Esophagus muscularis mucosa (tissue), 4 donors: ENCODE data around the gene AOAH. TPM values are rescaled to one million over a fixed set of nuclear protein-coding genes. Genes with fewer than 3 reads are reported as not detected.
A peak's percentile ranks its signal among the peaks of the same experiment; 100 is the strongest.

Experiments used
- DNase-seq: peaks from one replicate; pipeline ENCODE4 v3.0.0-alpha.2; 2017; ENCODE audit errors: extremely low spot score
- H3K27ac ChIP-seq, 4 donors: fragments of 200-600 bp; sonication (generic); replicated peaks in 1 of 4; 1 replicate in 3 of 4; 2 replicates in 1 of 4; pipeline ENCODE4 v1.5.1; 2016 to 2019; ENCODE audit warnings: mild to moderate bottlenecking in 1 of 4
- H3K27me3 ChIP-seq, 4 donors: fragments of 200-600 bp; sonication (generic); one replicate each; pipeline versions ENCODE4 v1.5.1 to v1.6.0; 2016 to 2019
- H3K36me3 ChIP-seq, 4 donors: fragments of 200-600 bp; sonication (generic); one replicate each; pipeline ENCODE4 v1.5.1; 2016 to 2019
- H3K4me1 ChIP-seq, 4 donors: fragments of 200-600 bp; sonication (generic); one replicate each; pipeline ENCODE4 v1.5.1; 2016 to 2019
- H3K4me3 ChIP-seq, 4 donors: fragments of 200-600 bp; sonication (generic); 1 replicate in 2 of 4; 2 replicates in 2 of 4; pipeline ENCODE4 v1.5.1; 2016 to 2019; ENCODE audit warnings: mild to moderate bottlenecking in 4 of 4, moderate library complexity in 1 of 4
- H3K9me3 ChIP-seq, 4 donors: fragments of 200-600 bp; sonication (generic); 1 replicate in 3 of 4; 2 replicates in 1 of 4; pipeline ENCODE4 v1.5.1; 2016 to 2019
- CTCF ChIP-seq, 3 experiments: fragments of 200-600 bp in 2 of 3; fragments of 450-650 bp in 1 of 3; sonication (generic) in 2 of 3; IDR thresholded peaks; one replicate each; pipeline ENCODE4 v1.5.1; 2017 to 2019; ENCODE audit warnings: antibody characterized with exemption in 3 of 3, mild to moderate bottlenecking in 2 of 3, moderate library complexity in 1 of 3
- EP300 ChIP-seq: sonication (generic); formaldehyde crosslinking; IDR thresholded peaks from one replicate; pipeline ENCODE4 v1.6.1; 2017; ENCODE audit warnings: antibody characterized with exemption
- POLR2A ChIP-seq: fragments of 450-650 bp; IDR thresholded peaks from one replicate; pipeline ENCODE4 v1.6.1; 2017; ENCODE audit warnings: antibody characterized with exemption, moderate library complexity, mild to moderate bottlenecking, low read depth
- POLR2AphosphoS5 ChIP-seq, 2 donors: sonication (generic); formaldehyde crosslinking; IDR thresholded peaks; one replicate each; pipeline ENCODE4 v1.6.1; 2017; ENCODE audit warnings: antibody characterized with exemption in 2 of 2
- WGBS: methylation state at CpG from one replicate; pipeline ENCODE4 v1.1.5; 2018; 5-methylcytosine and 5-hydroxymethylcytosine counted together
- intact Hi-C: fragments of 100-400 bp; cut with DNase I; formaldehyde crosslinking; loops from one replicate; pipeline ENCODE4 v1.15.1; 2023
- total RNA-seq, 4 donors: library from RNA; depleted of rRNA; stranded (reverse); fragments of >200 nt; gene quantifications; one replicate each; pipeline versions ENCODE4 v1.1.0 to v1.2.1, GENCODE V29; 2016

The AOAH gene
- total RNA-seq, 4 donors from 2014 or later, result 2.0 to 16.1 (median 4.5) TPM

GRCh38 chr7:36659638-36660341 is 64.5 kb downstream of the AOAH start:
- Histone ChIP-seq H3K27me3 (no peaks in the 10 kb centered on the region), H3K9me3 (no peaks in the 10 kb centered on the region), H3K4me3 (no peak overlapping the region), H3K36me3 (no peaks in the 10 kb centered on the region), H3K27ac (no peak overlapping the region), H3K4me1 (peaks cover 0 to 4% (median 0%) of the 10 kb centered on the region in 4 donors)
- TF ChIP-seq EP300 (no peak), CTCF (IDR thresholded peaks at IDR 0.05) (no peak), POLR2AphosphoS5 (IDR thresholded peaks at IDR 0.05) (no peak), POLR2A (no peak)
- 87% methylated on average over 13 of the region's 13 CpGs for WGBS
- DNase-seq, result peak; percentile 31
- intact Hi-C loops, result no loop called here

DNA sequence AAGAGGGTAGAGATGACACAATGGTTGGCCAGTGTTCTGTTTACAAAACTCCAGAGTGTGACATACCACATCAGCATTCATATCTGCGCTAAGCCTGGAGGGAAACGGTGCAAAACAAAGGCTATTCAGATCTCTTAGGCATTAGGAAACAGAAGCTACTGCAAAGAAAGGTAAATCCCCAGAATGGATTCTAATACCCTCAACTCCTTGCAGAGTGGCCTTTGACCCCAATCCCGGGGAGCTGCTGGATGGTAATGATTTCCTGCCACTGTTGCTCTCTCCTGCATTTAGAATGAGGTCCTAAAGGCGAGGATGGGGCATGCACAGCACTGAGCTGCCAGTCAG is 65.2 kb downstream of the AOAH start:
- no peaks in the 10 kb centered on the region for H3K27me3 ChIP-seq
- intact Hi-C loops, result no loop called here
- TF ChIP-seq POLR2AphosphoS5 (IDR thresholded peaks at IDR 0.05) (peak in 1 of 2 donors; percentile 13), POLR2A (no peak), CTCF (IDR thresholded peaks at IDR 0.05) (no peak), EP300 (no peak)
- H3K36me3 ChIP-seq, result no peaks in the 10 kb centered on the region
- DNase-seq, result no peak
- H3K4me1 ChIP-seq, result peaks cover 0 to 4% (median under 1%) of the 10 kb centered on the region in 4 donors
- 66% methylated on average over 4 of the region's 4 CpGs for WGBS
- no peak overlapping the region for H3K4me3 ChIP-seq
- H3K9me3 ChIP-seq, result no peaks in the 10 kb centered on the region
- H3K27ac ChIP-seq, result no peak overlapping the region

GRCh38 chr7:36658335-36659171 is 65.7 kb downstream of the AOAH start:
- WGBS, result 84% methylated on average over 8 of the region's 8 CpGs
- DNase-seq, result peak; percentile 90
- peaks cover 4 to 6% (median 5%) of the 10 kb centered on the region in 4 donors for H3K4me1 ChIP-seq
- H3K4me3 ChIP-seq, result no peak overlapping the region
- intact Hi-C loops, result no loop called here
- no peak overlapping the region for H3K27ac ChIP-seq
- no peaks in the 10 kb centered on the region for H3K36me3 ChIP-seq
- H3K9me3 ChIP-seq, result no peaks in the 10 kb centered on the region
- TF ChIP-seq EP300, result no peak
- TF ChIP-seq CTCF (IDR thresholded peaks at IDR 0.05), result no peak
- TF ChIP-seq POLR2A, result no peak
- no peak for TF ChIP-seq POLR2AphosphoS5 (IDR thresholded peaks at IDR 0.05)
- no peaks in the 10 kb centered on the region for H3K27me3 ChIP-seq

DNA sequence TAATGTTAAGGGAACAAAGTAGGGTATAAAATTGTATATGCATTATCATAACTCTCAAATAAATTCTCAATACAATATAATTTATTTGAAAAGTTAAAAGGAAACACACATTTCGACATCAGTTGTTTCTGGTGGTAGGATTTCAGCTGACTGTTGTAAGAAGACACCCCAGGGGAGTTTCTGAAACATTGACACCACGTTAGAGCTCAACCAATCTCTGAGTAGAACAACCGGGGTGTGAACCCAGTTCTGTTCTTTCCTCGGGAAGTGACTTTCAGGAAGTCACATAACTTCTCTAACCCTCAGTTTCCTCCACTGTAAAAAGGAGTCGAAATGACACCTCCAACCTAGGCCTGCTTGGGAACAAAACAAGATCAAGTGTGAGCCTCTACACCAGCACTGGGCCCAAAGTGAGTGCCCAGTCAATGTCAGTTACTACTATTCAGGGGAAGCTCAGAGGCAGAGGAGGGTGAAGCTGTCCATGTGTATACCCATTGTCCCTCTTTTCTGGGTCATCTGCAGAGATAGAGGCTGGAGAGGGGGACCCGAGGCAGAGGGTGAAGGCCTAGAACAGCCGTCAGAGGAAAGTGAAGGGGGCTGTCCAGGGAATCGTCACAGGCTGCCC is 67.1 kb downstream of the AOAH start:
- intact Hi-C loops, result no loop called here

More for the DNA sequence above, 67.1 kb downstream of the AOAH start:
- WGBS, result 84% methylated on average over 8 of the region's 8 CpGs
- Histone ChIP-seq H3K27ac (no peak overlapping the region), H3K4me3 (no peak overlapping the region), H3K36me3 (no peaks in the 10 kb centered on the region), H3K27me3 (no peaks in the 10 kb centered on the region), H3K9me3 (no peaks in the 10 kb centered on the region), H3K4me1 (peaks cover 4 to 18% (median 14%) of the 10 kb centered on the region in 4 donors)
- TF ChIP-seq EP300 (no peak), POLR2A (no peak), CTCF (IDR thresholded peaks at IDR 0.05) (no peak), POLR2AphosphoS5 (IDR thresholded peaks at IDR 0.05) (no peak)
- DNase-seq, result peak; percentile 79
